Fibroblast of skin of scalp (primary cell): ENCODE measurements around the gene SIAE. TPM values are rescaled to one million over a fixed set of nuclear protein-coding genes. Genes with fewer than 3 reads are reported as not detected.

Experiments used
- DNase-seq: peaks from one replicate; pipeline ENCODE4 v3.0.0-alpha.2; 2013
- polyA plus RNA-seq, 2 experiments: library from polyadenylated mRNA; unstranded; fragments of 120-200 nt; gene quantifications; one replicate each; pipeline ENCODE4 v1.2.1, GENCODE V29; 2013; ENCODE audit not compliant: insufficient read length in 2 of 2

The SIAE gene, protein sequence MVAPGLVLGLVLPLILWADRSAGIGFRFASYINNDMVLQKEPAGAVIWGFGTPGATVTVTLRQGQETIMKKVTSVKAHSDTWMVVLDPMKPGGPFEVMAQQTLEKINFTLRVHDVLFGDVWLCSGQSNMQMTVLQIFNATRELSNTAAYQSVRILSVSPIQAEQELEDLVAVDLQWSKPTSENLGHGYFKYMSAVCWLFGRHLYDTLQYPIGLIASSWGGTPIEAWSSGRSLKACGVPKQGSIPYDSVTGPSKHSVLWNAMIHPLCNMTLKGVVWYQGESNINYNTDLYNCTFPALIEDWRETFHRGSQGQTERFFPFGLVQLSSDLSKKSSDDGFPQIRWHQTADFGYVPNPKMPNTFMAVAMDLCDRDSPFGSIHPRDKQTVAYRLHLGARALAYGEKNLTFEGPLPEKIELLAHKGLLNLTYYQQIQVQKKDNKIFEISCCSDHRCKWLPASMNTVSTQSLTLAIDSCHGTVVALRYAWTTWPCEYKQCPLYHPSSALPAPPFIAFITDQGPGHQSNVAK
- polyA plus RNA-seq (2013, experiment 1 of 2; ENCODE audit: insufficient read length) = 8.6 TPM
- 9.4 TPM for polyA plus RNA-seq (2013, experiment 2 of 2; ENCODE audit: insufficient read length)

DNA sequence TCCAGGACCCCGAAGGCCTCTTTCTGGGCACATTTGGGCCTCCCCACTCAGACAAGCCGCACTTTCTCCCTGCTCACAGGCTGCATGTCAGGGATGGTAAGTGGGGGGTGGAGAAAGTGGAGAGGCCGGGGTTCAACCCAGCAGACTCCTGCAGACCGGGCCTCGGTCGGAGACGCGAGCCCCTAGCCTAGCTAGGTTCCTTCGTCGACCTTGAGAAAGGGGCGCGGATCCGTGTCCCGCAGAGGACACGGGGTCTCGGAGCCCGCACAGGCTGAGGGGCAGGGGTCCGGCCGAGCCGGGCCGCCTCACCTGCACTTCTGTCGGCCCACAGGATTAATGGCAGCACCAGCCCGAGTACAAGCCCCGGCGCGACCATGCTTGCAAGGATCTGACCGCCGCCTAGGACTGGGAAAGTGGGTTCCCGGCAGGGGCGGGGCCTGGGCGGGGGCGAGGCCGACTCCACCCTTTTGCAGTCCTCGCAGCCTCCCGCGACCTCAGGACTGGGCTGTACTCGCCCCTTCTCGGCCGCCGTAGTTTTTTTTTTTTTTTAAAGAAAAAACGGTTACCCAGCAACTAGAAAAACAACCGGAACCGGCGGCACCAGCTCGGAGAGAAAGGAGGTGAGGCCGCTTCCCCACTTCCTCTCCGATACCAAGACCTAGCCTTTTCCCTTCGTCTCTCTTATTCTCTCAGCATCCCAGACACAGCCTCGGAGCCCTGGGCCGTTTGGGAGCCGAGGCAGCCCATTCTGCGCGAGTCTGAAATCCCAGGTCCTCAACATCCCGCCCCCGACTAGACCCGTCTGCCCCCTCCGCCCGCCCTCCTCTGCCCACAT lies at the start of gene SIAE, which contains the start of gene SPA17:
Gene SIAE, minus strand, starts transcription at position 407 of the 835 bp plus-strand sequence. Its CDS starts 31 bp downstream, at position 376.
Gene SPA17, plus strand, starts transcription at position 572 of the 835 bp plus-strand sequence. CDS start 1,361 bp downstream, outside the sequence.
- DNase-seq = peak; percentile 97

DNA sequence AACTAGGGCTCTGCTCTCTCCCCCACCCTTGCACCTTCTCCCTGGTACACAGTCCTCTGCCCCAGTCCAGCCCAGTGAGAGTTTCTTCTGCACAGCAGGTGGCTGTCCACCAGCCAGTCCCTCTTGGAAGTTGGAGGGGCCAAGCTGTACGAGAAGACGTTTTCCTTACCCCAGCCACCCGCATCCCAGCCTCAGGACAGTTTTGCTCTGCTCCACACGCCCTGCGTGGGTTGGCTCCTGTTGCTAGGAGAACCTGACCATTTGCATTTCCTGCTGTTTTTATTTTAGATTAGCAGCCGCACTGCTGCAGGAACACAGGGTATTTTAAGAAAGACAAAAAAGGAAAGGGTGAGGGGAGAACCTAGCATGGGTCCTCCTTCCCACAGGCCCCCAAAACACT lies 48.6 kb upstream of the SIAE start:
- DNase-seq = no peak

DNA sequence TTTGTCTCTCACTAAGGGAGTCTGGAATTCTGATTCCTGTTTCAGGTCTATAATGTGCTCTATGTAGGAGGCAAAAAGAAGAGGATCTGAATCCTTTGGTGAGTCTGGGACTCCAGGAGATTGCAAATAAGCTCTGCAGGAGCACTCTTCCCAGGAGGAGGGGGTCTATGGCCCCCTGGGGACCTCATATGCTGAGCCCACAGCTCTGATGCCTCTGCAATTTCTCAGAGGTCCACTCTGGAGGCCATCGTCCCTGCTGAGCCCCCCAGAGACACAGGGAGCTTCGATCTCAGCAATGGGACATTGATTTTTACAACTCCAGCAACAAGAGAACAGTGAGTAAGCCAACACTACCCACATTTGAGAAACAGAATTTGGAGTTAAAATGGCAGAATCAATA lies 46.0 kb upstream of the SIAE start:
- no peak for DNase-seq

DNA sequence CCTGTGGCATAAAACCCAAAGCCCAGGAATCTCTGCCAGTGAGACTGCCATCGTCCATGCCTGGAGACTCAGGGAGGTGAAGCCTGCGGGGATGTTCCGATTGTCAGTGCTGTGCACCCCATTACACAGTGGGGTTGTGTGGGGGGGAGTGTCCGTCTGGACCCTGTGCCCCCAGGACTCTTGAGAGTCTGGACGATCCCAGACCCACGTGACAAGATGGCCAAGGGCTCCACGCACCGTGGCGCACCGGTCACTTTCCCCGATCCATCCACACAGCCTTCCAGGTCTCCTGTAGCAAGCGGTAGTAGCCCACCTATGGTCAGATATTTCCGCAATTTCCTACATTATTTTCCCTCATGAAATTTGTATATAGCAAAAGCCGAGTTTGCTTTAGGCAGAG lies 45.3 kb upstream of the SIAE start:
- DNase-seq = no peak

DNA sequence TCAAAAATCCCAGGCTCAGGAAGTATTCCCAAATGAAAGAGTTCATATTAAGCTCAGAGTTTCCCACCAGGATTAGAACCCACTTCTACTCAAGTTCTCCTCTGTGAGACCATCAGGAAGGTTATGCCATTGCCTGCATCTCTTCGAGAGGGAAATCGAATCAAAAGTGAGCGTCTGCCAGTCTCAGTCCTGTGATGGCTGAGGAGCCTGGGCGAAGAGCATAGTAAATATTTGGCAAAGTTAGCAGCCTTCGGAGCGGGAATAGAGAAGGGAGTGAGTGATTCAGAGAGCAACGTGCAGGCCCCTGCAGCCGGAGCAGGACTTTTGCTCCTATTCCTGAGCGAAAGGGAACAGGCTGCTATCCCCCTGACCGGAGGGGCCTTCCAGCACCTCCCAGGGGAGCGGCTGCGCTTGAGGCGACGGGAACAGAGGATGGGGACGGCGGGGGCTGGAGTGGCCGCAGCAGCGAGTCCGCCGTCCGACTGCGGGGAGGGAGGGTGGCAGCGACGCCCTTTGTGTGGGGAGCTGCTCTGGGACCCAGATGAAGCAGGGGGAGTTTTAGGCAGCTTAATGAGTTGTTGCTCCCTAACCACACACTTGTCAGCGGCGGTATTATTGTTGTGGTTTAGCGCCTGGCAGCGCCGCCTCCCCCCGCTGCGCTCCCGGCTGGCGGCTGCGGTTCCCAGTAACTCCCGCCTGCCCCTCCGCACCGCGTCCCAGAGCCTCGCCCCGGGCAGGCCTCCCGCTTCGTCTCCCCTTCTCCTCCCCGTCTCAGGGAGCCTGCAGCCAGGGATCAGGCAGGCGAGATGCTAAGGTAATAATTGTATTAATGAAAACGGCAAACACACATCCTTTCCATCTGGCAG lies 44.5 kb upstream of the SIAE start:
- peak; percentile 31 for DNase-seq

DNA sequence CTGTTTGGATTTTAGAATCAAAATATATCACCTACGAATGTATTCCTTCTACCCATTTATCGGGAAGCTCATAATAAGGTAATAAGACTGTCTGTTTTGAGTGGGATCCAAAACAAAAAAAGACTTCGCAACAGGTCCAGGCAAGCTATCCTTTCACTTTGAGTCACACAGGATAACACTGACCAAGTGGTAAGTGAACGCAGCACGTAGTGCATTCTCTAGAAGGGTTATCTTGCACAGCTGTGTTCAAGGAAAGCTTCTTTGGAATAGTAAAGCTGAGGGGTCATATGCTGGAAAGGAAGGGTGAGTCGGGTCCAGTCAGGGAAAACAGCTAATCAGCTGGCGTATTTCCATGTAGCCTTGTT lies 43.9 kb upstream of the SIAE start:
- no peak for DNase-seq

DNA sequence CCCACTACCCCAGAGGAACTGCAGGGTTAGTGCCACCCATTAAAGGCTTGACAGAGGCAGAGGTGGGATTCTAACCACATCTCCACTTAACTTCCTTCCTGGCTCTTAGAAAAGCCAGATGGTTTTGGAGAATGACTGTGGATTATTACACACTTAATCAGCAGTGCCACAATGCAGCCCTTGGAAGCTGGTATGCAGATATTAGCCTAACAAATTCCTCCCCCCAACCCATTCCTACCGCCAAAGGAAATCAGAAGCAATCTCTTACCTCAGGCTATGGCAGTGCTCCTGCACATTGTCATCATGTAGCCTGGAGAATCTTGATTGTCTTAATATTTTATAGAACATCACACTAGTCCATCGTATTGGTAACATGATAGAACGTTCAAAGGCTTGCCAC lies 43.1 kb upstream of the SIAE start:
- DNase-seq = no peak

DNA sequence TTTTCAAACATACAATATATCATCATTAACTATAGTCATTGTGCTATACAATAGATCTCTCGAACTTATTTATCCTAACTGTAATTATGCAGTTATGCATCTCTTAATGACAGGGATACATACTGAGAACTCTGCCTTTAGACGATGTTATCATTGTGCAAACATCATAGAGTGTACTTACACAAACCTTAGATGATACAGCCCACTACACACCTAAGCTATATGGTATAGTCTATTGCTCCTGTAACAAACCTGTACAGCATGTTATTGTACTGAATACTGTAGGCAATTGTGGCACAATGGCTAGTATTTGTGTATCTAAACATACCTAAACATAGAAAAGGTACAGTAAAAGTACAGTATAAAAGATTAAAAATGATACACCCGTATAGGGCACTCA lies 38.9 kb upstream of the SIAE start:
- DNase-seq = no peak

DNA sequence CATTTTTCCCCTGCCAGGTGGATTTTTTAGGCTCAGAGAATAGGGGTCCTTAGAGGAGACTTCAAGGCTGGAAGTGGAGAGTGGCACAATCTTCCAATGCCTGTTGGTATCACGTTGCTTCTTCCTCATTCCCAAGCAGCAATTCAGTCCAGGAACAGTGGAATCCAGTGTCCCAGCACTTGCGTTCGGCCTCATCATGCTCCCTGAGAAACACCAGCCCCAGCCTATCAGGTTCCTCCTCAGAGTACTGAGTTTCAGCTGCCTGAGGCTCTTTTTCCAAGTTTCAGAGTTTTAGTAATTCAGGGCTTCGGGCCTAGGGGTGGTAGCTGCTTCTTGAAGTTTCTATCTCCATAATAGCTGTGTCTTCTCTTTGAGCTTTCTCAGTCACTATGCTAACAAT lies 34.3 kb upstream of the SIAE start:
- no peak for DNase-seq

DNA sequence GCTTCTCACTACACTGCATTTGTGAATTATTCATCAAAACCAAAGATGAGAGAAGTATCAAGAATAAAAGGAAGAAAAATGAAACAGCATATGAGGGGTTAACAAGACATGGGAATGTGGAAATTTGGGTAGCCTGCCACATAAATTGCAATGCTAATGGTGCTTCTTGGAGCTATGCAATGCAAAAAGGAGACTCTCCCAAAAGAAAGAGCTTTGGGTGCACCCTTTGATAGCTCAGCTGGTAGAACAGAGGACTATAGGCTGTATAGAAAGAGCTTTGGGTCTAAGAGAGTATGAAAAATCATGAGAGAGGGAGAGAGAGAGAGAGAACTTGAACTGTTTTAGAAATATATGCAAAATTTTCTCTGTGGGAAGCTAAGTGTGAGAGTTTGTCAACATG lies 26.5 kb upstream of the SIAE start:
- DNase-seq = no peak

DNA sequence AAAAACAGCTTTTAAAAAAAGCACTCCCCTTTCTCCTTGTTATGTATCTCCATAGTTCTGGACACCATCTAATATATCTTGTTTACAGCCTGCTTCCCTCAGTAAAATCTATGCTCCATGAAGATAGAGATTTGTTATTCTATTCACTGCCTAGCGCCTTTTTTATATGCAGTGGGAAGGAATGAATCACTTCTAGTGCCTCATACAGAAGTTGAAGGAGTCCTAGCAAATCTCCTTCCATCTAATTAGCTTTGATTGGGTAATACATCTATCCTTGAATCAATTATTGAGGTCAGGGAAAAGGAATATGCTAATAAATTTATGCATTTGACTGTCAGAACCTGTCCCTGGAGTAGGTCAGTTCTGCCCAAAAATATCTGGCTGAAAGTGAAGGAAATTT lies 26.0 kb upstream of the SIAE start:
- DNase-seq = no peak

DNA sequence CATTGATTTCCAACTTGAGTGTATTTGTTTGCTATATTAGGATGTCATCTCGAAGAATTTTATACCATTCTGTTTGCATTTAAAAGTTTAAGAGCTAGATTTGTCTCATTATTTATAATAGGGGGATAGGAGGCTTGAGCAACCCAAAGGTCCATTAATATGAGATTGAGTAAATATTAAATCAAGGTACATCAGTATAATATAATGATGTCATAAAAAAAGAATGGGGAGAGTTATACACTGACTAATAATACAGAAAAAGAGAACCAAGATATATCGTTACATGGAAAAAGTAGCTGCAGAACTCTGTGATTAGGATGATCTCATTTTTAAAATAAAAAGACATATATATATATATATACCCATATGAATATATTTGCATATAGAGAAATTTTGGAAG lies 19.6 kb upstream of the SIAE start:
- DNase-seq = no peak

DNA sequence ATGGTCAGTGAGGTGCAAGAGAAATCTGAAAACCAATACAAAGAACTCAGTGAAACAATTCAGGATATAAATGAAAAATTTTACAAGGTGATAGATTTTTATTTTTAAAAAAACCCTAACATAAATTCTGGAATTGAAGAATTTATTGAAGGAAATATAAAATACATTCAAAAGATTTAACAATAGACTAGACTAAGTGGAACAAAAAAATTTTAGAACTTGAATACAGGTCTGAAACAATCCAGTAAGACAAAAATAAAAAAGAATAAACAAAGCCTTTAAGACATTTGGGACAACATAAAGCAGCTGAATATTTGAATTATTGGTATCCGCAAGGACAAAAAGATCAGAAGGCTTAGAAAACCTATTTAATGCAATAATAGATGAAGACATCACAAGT lies 8.9 kb upstream of the SIAE start:
- DNase-seq = no peak

DNA sequence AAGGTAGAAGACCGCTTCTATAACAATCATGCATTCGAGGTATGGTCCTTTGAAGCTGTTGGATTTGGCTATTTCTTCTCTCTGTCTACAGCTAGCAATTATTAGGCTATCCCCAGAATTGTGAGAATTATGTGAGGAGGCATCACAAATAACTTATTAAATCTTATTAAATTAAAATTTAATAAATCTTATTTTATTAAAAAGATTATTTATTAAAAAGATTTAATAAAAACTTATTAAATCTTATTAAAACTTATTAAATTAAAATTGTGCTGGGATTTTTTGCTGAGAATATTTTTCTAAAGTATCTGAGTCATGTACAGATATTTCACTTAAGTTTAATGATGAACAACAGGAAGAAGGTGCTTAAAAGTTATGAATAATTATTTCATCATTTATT lies 7.9 kb upstream of the SIAE start:
- no peak for DNase-seq

DNA sequence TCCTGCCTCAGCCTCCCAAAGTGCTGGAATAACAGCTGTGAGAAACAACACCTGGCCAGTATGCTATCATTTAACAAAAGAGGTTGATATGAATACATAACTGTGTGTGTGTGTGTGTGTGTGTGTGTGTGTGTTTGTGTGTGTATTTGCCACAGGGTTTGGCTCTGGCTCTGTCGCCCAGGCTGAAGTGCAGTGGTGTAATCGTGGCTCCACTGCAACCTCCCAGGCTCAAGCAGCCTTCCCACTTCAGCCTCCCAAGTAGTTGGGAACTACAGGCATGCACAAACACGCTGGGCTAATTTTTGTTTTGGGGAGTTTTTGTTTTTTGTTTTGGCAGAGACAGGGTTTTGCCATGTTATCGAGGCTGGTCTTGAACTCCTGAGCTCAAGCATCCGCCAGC lies 4.9 kb upstream of the SIAE start:
- no peak for DNase-seq

DNA sequence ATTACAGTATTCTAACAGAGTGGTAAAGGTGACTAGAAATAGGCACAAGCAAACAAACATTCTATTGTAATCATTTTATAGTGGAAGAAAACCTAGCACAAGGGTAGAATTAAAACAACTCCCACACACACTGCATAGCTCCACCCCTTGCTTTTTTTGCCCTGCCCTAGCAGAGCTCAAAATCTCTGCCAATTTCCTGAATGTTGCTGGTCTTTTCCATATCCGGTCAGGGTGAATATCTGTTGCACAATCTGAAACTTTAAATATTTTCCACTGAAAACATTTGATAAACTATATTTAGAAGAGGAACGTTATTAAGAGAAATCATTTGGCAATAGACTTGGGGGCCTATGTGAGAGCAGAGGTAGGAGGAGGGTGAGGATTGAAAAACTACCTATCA lies 2.8 kb upstream of the SIAE start:
- DNase-seq = peak; percentile 1

DNA sequence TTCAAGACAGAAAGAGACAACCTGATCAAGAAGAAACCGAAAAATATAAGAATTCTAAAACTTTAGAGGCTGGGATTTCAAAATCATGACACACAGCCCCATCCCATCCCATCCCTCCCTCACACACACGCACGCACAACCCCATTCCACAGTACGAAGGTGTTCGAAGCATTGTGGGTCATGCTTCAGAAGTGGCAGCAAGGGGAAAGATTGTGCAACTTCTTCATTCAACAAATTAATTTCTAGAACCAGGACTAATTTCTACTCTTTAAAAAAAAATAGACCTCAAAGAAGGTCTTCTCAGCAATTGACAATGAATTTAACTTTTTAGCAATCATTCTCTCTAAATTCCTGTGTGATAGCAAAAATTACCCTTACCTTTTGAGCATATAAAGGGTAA lies 1.0 kb upstream of the SIAE start:
- no peak for DNase-seq

DNA sequence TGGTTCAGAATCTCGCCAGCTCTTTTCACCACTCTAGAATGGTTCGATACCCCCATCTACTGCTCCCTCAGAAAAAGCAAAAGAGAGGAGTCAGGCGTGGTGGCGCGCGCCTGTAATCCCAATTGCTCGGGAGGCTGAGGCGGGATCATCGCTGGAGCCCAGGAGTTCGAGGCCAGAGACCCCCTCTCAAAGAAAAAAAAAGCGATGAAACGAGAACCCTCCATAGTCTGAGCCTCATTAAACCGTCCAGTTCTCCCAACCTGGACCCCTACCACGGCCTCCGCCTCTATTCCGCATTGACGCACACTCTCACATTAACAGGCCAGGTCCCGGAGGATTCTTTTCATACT lies 604 bp upstream of the SIAE start:
- no peak for DNase-seq

DNA sequence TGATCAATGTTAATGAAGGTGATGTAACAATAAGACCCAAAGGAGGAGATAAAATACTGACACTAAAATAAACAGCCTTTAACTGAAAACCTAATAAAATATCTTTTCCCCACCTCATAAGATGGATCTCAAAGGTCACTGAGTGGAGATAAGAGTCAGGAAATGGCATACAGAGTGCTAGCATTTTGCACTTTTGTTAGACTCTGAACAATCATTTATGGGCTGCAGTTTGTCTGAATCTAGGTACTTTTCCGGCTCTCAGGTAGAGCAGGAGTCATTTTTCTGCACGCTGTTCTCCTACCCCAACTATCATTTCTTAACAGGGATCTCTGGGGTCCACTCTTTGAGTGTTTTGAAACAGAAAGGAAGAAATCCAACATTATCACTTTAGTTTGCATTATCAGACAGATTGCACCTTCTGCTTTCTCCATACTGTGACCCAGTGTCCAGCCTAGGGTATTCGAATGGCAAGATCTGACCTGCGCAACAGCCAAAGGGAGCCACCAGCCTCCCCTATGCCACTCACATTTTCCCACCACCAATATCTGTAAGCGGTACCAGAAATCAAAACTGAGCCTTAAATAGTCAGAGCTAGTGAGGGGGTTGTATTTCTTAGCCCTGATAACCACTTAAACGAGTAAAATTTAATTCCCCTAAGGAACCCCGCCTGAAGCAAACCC lies 863 bp downstream of the SIAE start:
- no peak for DNase-seq

DNA sequence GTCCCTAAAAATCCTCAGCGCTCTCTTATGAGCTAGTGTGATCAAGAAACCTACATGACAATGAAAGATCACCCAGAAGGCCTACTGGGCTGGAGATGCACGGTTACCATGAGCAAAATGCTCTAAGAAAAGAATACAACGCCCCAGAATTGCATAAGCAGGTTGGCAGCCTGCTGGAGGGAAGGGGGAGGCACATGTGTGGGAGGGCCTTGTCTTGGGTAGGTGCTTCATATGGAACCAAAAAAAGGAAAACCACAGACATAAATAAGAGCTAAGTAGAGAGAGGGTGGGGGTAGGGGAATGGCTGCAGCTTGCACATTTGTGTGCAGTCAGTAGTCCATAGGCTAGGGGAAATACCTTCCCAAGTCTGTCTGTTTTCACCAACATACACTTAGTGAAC lies 2.8 kb downstream of the SIAE start:
- DNase-seq = no peak

DNA sequence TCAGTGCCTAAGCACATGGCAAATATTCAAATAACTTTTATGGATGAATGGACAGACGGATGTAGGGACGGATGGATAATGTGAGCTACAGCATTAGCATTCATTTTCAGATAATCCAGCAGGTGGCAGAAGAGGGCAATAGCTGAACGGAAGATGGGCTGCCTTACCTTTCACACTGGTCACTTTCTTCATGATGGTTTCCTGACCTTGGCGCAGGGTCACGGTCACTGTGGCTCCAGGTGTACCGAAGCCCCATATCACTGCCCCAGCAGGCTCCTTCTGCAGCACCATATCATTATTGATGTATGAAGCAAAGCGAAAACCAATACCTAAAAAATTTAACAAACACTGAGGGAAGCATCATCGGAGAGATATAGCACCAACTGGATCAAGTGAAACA lies 4.3 kb downstream of the SIAE start:
- peak; percentile 22 for DNase-seq

DNA sequence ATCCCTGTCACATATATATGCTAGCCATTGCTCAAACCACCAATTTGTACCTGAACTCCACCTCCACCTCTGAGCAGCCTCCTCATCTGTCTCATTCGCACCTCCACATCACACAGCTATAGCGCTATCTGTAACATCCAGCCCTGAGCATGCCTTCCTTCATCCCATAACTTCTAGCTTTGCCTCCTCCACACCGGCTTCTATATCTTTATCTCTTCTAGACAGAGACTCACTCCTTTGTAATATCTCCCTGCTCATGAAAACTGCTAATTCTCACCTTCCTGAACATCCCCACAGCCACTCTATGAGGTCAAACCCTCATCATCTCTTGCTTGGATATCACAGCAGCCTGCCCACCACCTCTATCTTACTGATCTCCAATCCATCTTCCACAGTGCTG lies 5.9 kb downstream of the SIAE start:
- DNase-seq = no peak
